H9 (cell line): ENCODE data around the gene DCPS. TPM values are rescaled to one million over a fixed set of nuclear protein-coding genes. Genes with fewer than 3 reads are reported as not detected.
A peak's percentile ranks its signal among the peaks of the same experiment; 100 is the strongest.

ENCODE experiments used
- DNase-seq: peaks from one replicate; pipeline ENCODE4 v3.0.0-alpha.2; 2017
- H2AFZ ChIP-seq: one replicate; pipeline ENCODE4 v1.6.1; 2013; ENCODE audit warnings: mild to moderate bottlenecking, low read length, control low read depth, moderate library complexity
- H2AK5ac ChIP-seq: 2 replicates; pipeline ENCODE4 v1.6.1; 2013; ENCODE audit warnings: low read length, control low read depth, mixed read lengths; ENCODE audit not compliant: insufficient read length
- H2BK120ac ChIP-seq: one replicate; pipeline ENCODE4 v1.6.1; 2013; ENCODE audit warnings: low read depth, mild to moderate bottlenecking, low read length, control low read depth, inconsistent platforms; ENCODE audit not compliant: poor library complexity, severe bottlenecking
- H2BK12ac ChIP-seq: 2 replicates; pipeline ENCODE4 v1.6.1; 2013; ENCODE audit warnings: low read length, control low read depth, mixed read lengths, low read depth; ENCODE audit not compliant: insufficient read length
- H2BK15ac ChIP-seq: 2 replicates; pipeline ENCODE4 v1.6.1; 2013; ENCODE audit warnings: low read depth, low read length, control low read depth
- H2BK20ac ChIP-seq: one replicate; pipeline ENCODE4 v1.6.1; 2013; ENCODE audit warnings: low read depth, mild to moderate bottlenecking, low read length, control low read depth, inconsistent platforms; ENCODE audit not compliant: poor library complexity, severe bottlenecking
- H2BK5ac ChIP-seq: 2 replicates; pipeline ENCODE4 v1.6.1; 2013; ENCODE audit warnings: low read length, control low read depth, mixed read lengths; ENCODE audit not compliant: insufficient read length
- H3K14ac ChIP-seq: 2 replicates; pipeline ENCODE4 v1.6.1; 2013; ENCODE audit warnings: low read length, control low read depth; ENCODE audit not compliant: insufficient read depth
- H3K18ac ChIP-seq: 2 replicates; pipeline ENCODE4 v1.6.1; 2013; ENCODE audit warnings: low read depth, mild to moderate bottlenecking, mixed read lengths, low read length, control low read depth; ENCODE audit not compliant: insufficient read length
- H3K23ac ChIP-seq: 2 replicates; pipeline ENCODE4 v1.6.1; 2013; ENCODE audit warnings: low read length, control low read depth, mixed read lengths, low read depth; ENCODE audit not compliant: insufficient read length
- H3K23me2 ChIP-seq: 2 replicates; pipeline ENCODE4 v1.6.1; 2013; ENCODE audit warnings: low read depth, mild to moderate bottlenecking, mixed read lengths, low read length, control low read depth; ENCODE audit not compliant: insufficient read length, poor library complexity, severe bottlenecking
- H3K27ac ChIP-seq: 2 replicates; pipeline ENCODE4 v1.5.1; 2013; ENCODE audit warnings: low read length, control low read depth, mixed read lengths, low read depth; ENCODE audit not compliant: insufficient read length
- H3K27me3 ChIP-seq: 2 replicates; pipeline ENCODE4 v1.6.1; 2013; ENCODE audit warnings: low read length, control low read depth, inconsistent platforms; ENCODE audit not compliant: insufficient read depth
- H3K4ac ChIP-seq: 2 replicates; pipeline ENCODE4 v1.6.1; 2013; ENCODE audit warnings: low read depth, mild to moderate bottlenecking, control low read depth, inconsistent platforms, low read length, moderate library complexity
- H3K4me1 ChIP-seq: 2 replicates; pipeline ENCODE4 v1.6.1; 2013; ENCODE audit warnings: low read length, control low read depth, inconsistent platforms; ENCODE audit not compliant: insufficient read depth
- H3K4me2 ChIP-seq: 2 replicates; pipeline ENCODE4 v1.6.1; 2013; ENCODE audit warnings: low read length, control low read depth, mixed read lengths; ENCODE audit not compliant: insufficient read length, insufficient read depth
- H3K56ac ChIP-seq: 2 replicates; pipeline ENCODE4 v1.6.1; 2013; ENCODE audit warnings: low read depth, mild to moderate bottlenecking, mixed read lengths, low read length, control low read depth; ENCODE audit not compliant: insufficient read length
- H3K79me1 ChIP-seq: 2 replicates; pipeline ENCODE4 v1.6.1; 2013; ENCODE audit warnings: low read depth, mild to moderate bottlenecking, moderate library complexity, low read length, control low read depth, inconsistent platforms; ENCODE audit not compliant: insufficient read depth, poor library complexity, severe bottlenecking
- H3K79me2 ChIP-seq: 2 replicates; pipeline ENCODE4 v1.6.1; 2013; ENCODE audit warnings: low read length, control low read depth, inconsistent platforms; ENCODE audit not compliant: insufficient read depth
- H3K9ac ChIP-seq: 2 replicates; pipeline ENCODE4 v1.6.1; 2013; ENCODE audit warnings: low read length, control low read depth, mixed read lengths; ENCODE audit not compliant: insufficient read length; ENCODE audit errors: extremely low read depth
- H3K9me3 ChIP-seq: one replicate; pipeline ENCODE4 v1.6.1; 2013; ENCODE audit warnings: low read depth, low read length, inconsistent platforms; ENCODE audit not compliant: control insufficient read depth
- H3T11ph ChIP-seq: one replicate; pipeline ENCODE4 v1.6.1; 2013; ENCODE audit warnings: mild to moderate bottlenecking, low read length, control low read depth, inconsistent platforms
- H4K20me1 ChIP-seq: one replicate; pipeline ENCODE4 v1.6.1; 2013; ENCODE audit not compliant: control insufficient read depth, insufficient read length, insufficient read depth
- H4K5ac ChIP-seq: 2 replicates; pipeline ENCODE4 v1.6.1; 2013; ENCODE audit warnings: low read depth, mild to moderate bottlenecking, mixed read lengths, low read length, control low read depth; ENCODE audit not compliant: insufficient read length
- H4K8ac ChIP-seq: replicated peaks from 2 replicates; pipeline ENCODE4 v1.6.1; 2013; ENCODE audit warnings: low read length, control low read depth, mixed read lengths, low read depth; ENCODE audit not compliant: insufficient read length
- H4K91ac ChIP-seq: 2 replicates; pipeline ENCODE4 v1.6.1; 2013; ENCODE audit warnings: low read depth, mild to moderate bottlenecking, moderate library complexity, mixed read lengths, low read length, control low read depth; ENCODE audit not compliant: insufficient read length
- H3K27ac Mint-ChIP-seq, 3 experiments: 2 replicates in 2 of 3; 3 replicates in 1 of 3; pipeline ENCODE4 v1.8.0; 2020 to 2021; ENCODE audit warnings: mixed read lengths in 3 of 3, mild to moderate bottlenecking in 1 of 3, moderate library complexity in 1 of 3
- H3K27me3 Mint-ChIP-seq: 2 replicates; pipeline ENCODE4 v1.8.0; 2021; ENCODE audit warnings: low read depth, mild to moderate bottlenecking, moderate library complexity, mixed read lengths
- H3K36me3 Mint-ChIP-seq, 3 experiments: 2 replicates in 2 of 3; 3 replicates in 1 of 3; pipeline ENCODE4 v1.8.0; 2020 to 2021; ENCODE audit warnings: low read depth in 3 of 3, mixed read lengths in 3 of 3; ENCODE audit not compliant: insufficient read depth in 1 of 3
- H3K4me1 Mint-ChIP-seq, 2 experiments: 2 replicates each; pipeline ENCODE4 v1.8.0; 2020; ENCODE audit warnings: mixed read lengths in 2 of 2
- H3K4me3 Mint-ChIP-seq, 2 experiments: 2 replicates in 1 of 2; 3 replicates in 1 of 2; pipeline ENCODE4 v1.8.0; 2020 to 2021; ENCODE audit warnings: mild to moderate bottlenecking in 2 of 2, mixed read lengths in 2 of 2, moderate library complexity in 1 of 2
- H3K9me3 Mint-ChIP-seq, 2 experiments: 2 replicates in 1 of 2; 3 replicates in 1 of 2; pipeline ENCODE4 v1.8.0; 2020; ENCODE audit warnings: mild to moderate bottlenecking in 2 of 2, mixed read lengths in 2 of 2, moderate library complexity in 1 of 2
- CTCF ChIP-seq: fragments of 200-600 bp; sonication (generic); conservative IDR thresholded peaks from 3 replicates; pipeline ENCODE4 v1.8.0; 2021; ENCODE audit warnings: antibody characterized with exemption, mild to moderate bottlenecking
- WGBS: extraction: QIAGEN DNeasy Blood & Tissue Kit; methylation state at CpG from one replicate; pipeline ENCODE4 v1.1.7; 2013; ENCODE audit warnings: missing lambda C conversion rate, low lambda C conversion rate, mixed read lengths; ENCODE audit not compliant: insufficient read length; ENCODE audit errors: extremely low coverage; 5-methylcytosine and 5-hydroxymethylcytosine counted together
- total RNA-seq: library from RNA; stranded (reverse); gene quantifications from 2 replicates; pipeline ENCODE4 v1.2.1, GENCODE V29; 2021

The DCPS gene
- total RNA-seq, 1 experiment from 2014 or later: 27.7 TPM

GRCh38 chr11:126281245-126281644 lies 22.6 kb upstream of the DCPS start:
- H3K27me3 Mint-ChIP-seq: peaks cover 14% of the 10 kb centered on the region
- TF ChIP-seq CTCF: no peak
- Histone ChIP-seq H3K14ac (no peak overlapping the region), H3K79me1 (no peaks in the 10 kb centered on the region), H3K23me2 (peaks cover 13% of the 10 kb centered on the region), H2BK15ac (no peak overlapping the region), H2BK5ac (no peak overlapping the region), H4K8ac (no peak overlapping the region), H2BK20ac (no peak overlapping the region), H3T11ph (no peak overlapping the region), H2BK120ac (no peak overlapping the region), H2AK5ac (no peak overlapping the region), H3K27me3 (peaks cover 2% of the 10 kb centered on the region; the same call in 1 of the 2 replicates), H4K5ac (no peak overlapping the region), H3K4me1 (peaks cover 4% of the 10 kb centered on the region; the same call in 1 of the 2 replicates), H3K4ac (no peak overlapping the region), H3K79me2 (no peaks in the 10 kb centered on the region), H3K9me3 (no peaks in the 10 kb centered on the region), H4K91ac (no peak overlapping the region), H3K23ac (no peak overlapping the region), H2BK12ac (no peak overlapping the region), H2AFZ (no peak overlapping the region), H3K18ac (no peak overlapping the region), H3K27ac (no peak overlapping the region), H3K56ac (no peak overlapping the region), H3K4me2 (no peak overlapping the region), H3K9ac (no peak overlapping the region), H4K20me1 (no peaks in the 10 kb centered on the region)
- no CpG with 5 or more reads among the region's 6 CpGs for WGBS
- H3K9me3 Mint-ChIP-seq: no peaks in the 10 kb centered on the region; a peak in 1 of 5 replicates
- no peak for DNase-seq
- H3K36me3 Mint-ChIP-seq: peaks cover 3 to 25% (median 12%) of the 10 kb centered on the region in 3 experiments; a peak in 6 of 7 replicates
- H3K4me3 Mint-ChIP-seq: peak overlapping the region in 1 of 2 experiments; percentile 86; a peak in 1 of 5 replicates
- H3K4me1 Mint-ChIP-seq: peaks cover 14 to 16% of the 10 kb centered on the region in 2 experiments
- H3K27ac Mint-ChIP-seq: no peak overlapping the region
